CD4-positive, alpha-beta T cell treated with Interleukin-6 for 4 hours (primary cell): ENCODE measurements around the gene CRLF3.
"Not testable (repeated sequence)": the region's sequence is repeated elsewhere in the genome, so short reads cannot be mapped to it uniquely, and the experiment has no call there.

ENCODE experiments used
- DNase-seq: peaks from one replicate; pipeline ENCODE4 v3.0.0-alpha.2; 2020; ENCODE audit warnings: mixed read lengths

CRLF3 gene

GRCh38 chr17:30812218-30813177 is 12.0 kb downstream of the CRLF3 start:
- DNase-seq, result peak; percentile 35

- DNase-seq, result no peak
These were observed 14.6 kb downstream of the CRLF3 start for GRCh38 chr17:30809867-30810266.

GRCh38 chr17:30808785-30809286 is 15.7 kb downstream of the CRLF3 start:
- peak; percentile 51 for DNase-seq

GRCh38 chr17:30807896-30808295 is 16.6 kb downstream of the CRLF3 start:
- no peak for DNase-seq

- peak; percentile 23 for DNase-seq
These were observed 18.5 kb downstream of the CRLF3 start for GRCh38 chr17:30805944-30806456.

GRCh38 chr17:30801671-30802070 is 22.8 kb downstream of the CRLF3 start:
- DNase-seq, result no peak

- no peak for DNase-seq
These were observed 28.5 kb downstream of the CRLF3 start for GRCh38 chr17:30796016-30796415.

GRCh38 chr17:30794372-30794771 is 30.1 kb downstream of the CRLF3 start:
- DNase-seq, result no peak

- no peak for DNase-seq
These were observed 31.1 kb downstream of the CRLF3 start for GRCh38 chr17:30793282-30793977.

- no peak for DNase-seq
These were observed 34.2 kb downstream of the CRLF3 start for GRCh38 chr17:30790279-30790678.

- no peak for DNase-seq
These were observed 35.6 kb downstream of the CRLF3 start for GRCh38 chr17:30788918-30789317.

GRCh38 chr17:30782206-30782605 is 42.3 kb downstream of the CRLF3 start:
- DNase-seq, result no peak

- DNase-seq, result no peak
These were observed 44.1 kb downstream of the CRLF3 start for GRCh38 chr17:30780343-30780742.

GRCh38 chr17:30768771-30769170 is 55.7 kb downstream of the CRLF3 start:
- not testable (repeated sequence) for DNase-seq

- not testable (repeated sequence) for DNase-seq
These were observed 56.7 kb downstream of the CRLF3 start for GRCh38 chr17:30767641-30768404.

GRCh38 chr17:30761060-30761459 is 63.4 kb downstream of the CRLF3 start:
- no peak for DNase-seq

- not testable (repeated sequence) for DNase-seq
These were observed 71.2 kb downstream of the CRLF3 start for GRCh38 chr17:30753291-30753690.

GRCh38 chr17:30750982-30751381 is 73.5 kb downstream of the CRLF3 start:
- DNase-seq, result not testable (repeated sequence)

GRCh38 chr17:30747621-30748020 is 76.9 kb downstream of the CRLF3 start:
- not testable (repeated sequence) for DNase-seq

- DNase-seq, result not testable (repeated sequence)
These were observed 81.8 kb downstream of the CRLF3 start for GRCh38 chr17:30742669-30743068.

- DNase-seq, result not testable (repeated sequence)
These were observed 88.1 kb downstream of the CRLF3 start for GRCh38 chr17:30736371-30736770.

- DNase-seq, result not testable (repeated sequence)
These were observed 88.8 kb downstream of the CRLF3 start for GRCh38 chr17:30735644-30736043.

GRCh38 chr17:30735206-30735605 is 89.3 kb downstream of the CRLF3 start:
- DNase-seq, result not testable (repeated sequence)
